Right lobe of liver (tissue), 6 donors: ENCODE data around the gene FAM234B. TPM values are rescaled to one million over a fixed set of nuclear protein-coding genes. Genes with fewer than 3 reads are reported as not detected.
A peak's percentile ranks its signal among the peaks of the same experiment; 100 is the strongest.

Experiments used
- ATAC-seq, 4 donors: fragments of 200-7000 bp; cut with Tn5 transposase; one replicate each; pipeline ENCODE4 v1.9.1; 2020; ENCODE audit warnings: mild to moderate bottlenecking in 4 of 4, moderate library complexity in 4 of 4
- DNase-seq, 3 donors: peaks; one replicate each; pipeline ENCODE4 v3.0.0-alpha.2; 2020
- H3K27ac ChIP-seq, 3 donors: fragments of 200-600 bp; one replicate each; pipeline ENCODE4 v1.8.0; 2022
- H3K27me3 ChIP-seq, 2 donors: fragments of 200-600 bp; one replicate each; pipeline ENCODE4 v1.8.0; 2022
- H3K36me3 ChIP-seq, 4 donors: fragments of 200-600 bp; sonication (generic) in 1 of 4; one replicate each; pipeline versions ENCODE4 v1.5.1 to v1.8.0; 2017 to 2022; ENCODE audit warnings: control low read depth in 1 of 4
- H3K4me1 ChIP-seq, 4 donors: fragments of 200-600 bp; sonication (generic) in 1 of 4; one replicate each; pipeline versions ENCODE4 v1.5.1 to v1.8.0; 2017 to 2022; ENCODE audit warnings: control low read depth in 1 of 4
- H3K4me3 ChIP-seq, 3 donors: fragments of 200-600 bp; one replicate each; pipeline ENCODE4 v1.8.0; 2022
- H3K9me3 ChIP-seq, 4 donors: fragments of 200-600 bp; sonication (generic) in 1 of 4; one replicate each; pipeline versions ENCODE4 v1.5.1 to v1.8.0; 2017 to 2022; ENCODE audit warnings: control low read depth in 1 of 4
- CTCF ChIP-seq, 4 donors: fragments of 200-600 bp in 3 of 4; fragments of 450-650 bp in 1 of 4; IDR thresholded peaks; one replicate each; pipeline versions ENCODE4 v1.5.1 to v1.8.0; 2016 to 2022; ENCODE audit warnings: antibody characterized with exemption in 4 of 4, mild to moderate bottlenecking in 2 of 4
- POLR2A ChIP-seq: fragments of 450-650 bp; IDR thresholded peaks from one replicate; pipeline ENCODE4 v1.6.1; 2017; ENCODE audit warnings: antibody characterized with exemption, mild to moderate bottlenecking
- WGBS: methylation state at CpG from one replicate; pipeline ENCODE4 v1.1.6; 2018; ENCODE audit warnings: low coverage, low lambda C conversion rate; ENCODE audit not compliant: insufficient coverage; ENCODE audit errors: missing lambda C conversion rate; 5-methylcytosine and 5-hydroxymethylcytosine counted together
- intact Hi-C, 2 donors: fragments of 100-400 bp; cut with DNase I; formaldehyde crosslinking; loops; one replicate each; pipeline versions ENCODE4 v1.11.2 to v1.14.1; 2022
- total RNA-seq, 6 experiments: library from RNA; depleted of rRNA in 2 of 6; stranded (reverse); fragments of >200 nt in 2 of 6; fragmentation: NEBNext Ultra II Directional in 3 of 6; extraction: Animal tissue kit (Norgen Biotek cat#: 25700) in 3 of 6; gene quantifications; one replicate each; pipeline versions ENCODE4 v1.1.0 to v1.2.4, GENCODE V29; 2016 to 2023
- donor health status: DM: no; HTN: yes; CAD: no.
- donor health status: DM: no; HTN: no; CAD: no.
- donor health status: DM: no; HTN: no; CAD: no.
- donor health status: DM: no; HTN: yes; CAD: no.
- donor health status: DM: no; HTN: yes; CAD: no.

Gene FAM234B
- total RNA-seq, 6 experiments from 2014 or later: 2.9 to 4.8 (median 3.2) TPM

GRCh38 chr12:13004361-13004760, 39.8 kb upstream of the FAM234B start:
- Histone ChIP-seq H3K9me3 (no peaks in the 10 kb centered on the region), H3K36me3 (no peaks in the 10 kb centered on the region), H3K4me1 (peaks cover 0 to 33% (median 8%) of the 10 kb centered on the region in 4 donors), H3K27me3 (no peaks in the 10 kb centered on the region), H3K27ac (peak overlapping the region in 1 of 3 donors; percentile 25), H3K4me3 (no peak overlapping the region)
- ATAC-seq: peak in 1 of 4 donors; percentile 26
- WGBS: 24% methylated on average over 3 of the region's 3 CpGs
- no peak for DNase-seq
- no peak for TF ChIP-seq CTCF (IDR thresholded peaks at IDR 0.05)
- no peak for TF ChIP-seq POLR2A
- intact Hi-C loops: no loop called here

- no peaks in the 10 kb centered on the region for H3K36me3 ChIP-seq
- ATAC-seq: no peak
- peaks cover 0 to 33% (median 8%) of the 10 kb centered on the region in 4 donors for H3K4me1 ChIP-seq
- WGBS: 28% methylated on average over 3 of the region's 3 CpGs
- no peaks in the 10 kb centered on the region for H3K27me3 ChIP-seq
- no peak for DNase-seq
- H3K9me3 ChIP-seq: no peaks in the 10 kb centered on the region
- intact Hi-C loops: no loop called here
- no peak for TF ChIP-seq POLR2A
- no peak for TF ChIP-seq CTCF (IDR thresholded peaks at IDR 0.05)
- no peak overlapping the region for H3K4me3 ChIP-seq
- H3K27ac ChIP-seq: peak overlapping the region in 1 of 3 donors; percentile 26
These were observed 39.2 kb upstream of the FAM234B start for GRCh38 chr12:13004986-13005385.

GRCh38 chr12:13005649-13006048, 38.5 kb upstream of the FAM234B start:
- peaks cover 0 to 33% (median 8%) of the 10 kb centered on the region in 4 donors for H3K4me1 ChIP-seq
- DNase-seq: peak; percentile 66 to 88 (median 73)
- intact Hi-C loops: no loop called here
- WGBS: 54% methylated on average over 1 of the region's 2 CpGs
- no peaks in the 10 kb centered on the region for H3K27me3 ChIP-seq
- no peak overlapping the region for H3K4me3 ChIP-seq
- no peak for TF ChIP-seq CTCF (IDR thresholded peaks at IDR 0.05)
- no peak for TF ChIP-seq POLR2A
- no peaks in the 10 kb centered on the region for H3K9me3 ChIP-seq
- no peaks in the 10 kb centered on the region for H3K36me3 ChIP-seq
- H3K27ac ChIP-seq: peak overlapping the region in 1 of 3 donors; percentile 26
- ATAC-seq: peak; percentile 62 to 83 (median 66)

- Histone ChIP-seq H3K27ac (no peak overlapping the region), H3K36me3 (no peaks in the 10 kb centered on the region), H3K4me1 (peaks cover 0 to 33% (median 8%) of the 10 kb centered on the region in 4 donors), H3K4me3 (no peak overlapping the region), H3K27me3 (no peaks in the 10 kb centered on the region), H3K9me3 (no peaks in the 10 kb centered on the region)
- 64% methylated on average over 6 of the region's 7 CpGs for WGBS
- DNase-seq (no peak), ATAC-seq (no peak)
- intact Hi-C loops: no loop called here
- no peak for TF ChIP-seq CTCF (IDR thresholded peaks at IDR 0.05)
- TF ChIP-seq POLR2A: no peak
These were observed 36.5 kb upstream of the FAM234B start for GRCh38 chr12:13007496-13008233.
